Panc1 (cell line): ENCODE results near the gene PHTF2. TPM values are rescaled to one million over a fixed set of nuclear protein-coding genes. Genes with fewer than 3 reads are reported as not detected.

Experiments used
- ATAC-seq: fragments of 200-7000 bp; cut with Tn5 transposase; 2 replicates; pipeline ENCODE4 v1.9.1; 2020; ENCODE audit warnings: mild to moderate bottlenecking, moderate library complexity
- BruUV-seq: library from RNA; stranded (reverse); fragments of 400-500 nt; replicated peaks from 2 replicates; lab custom pipeline; 2021; lab: Mats Ljungman, UMichigan
- CTCF ChIA-PET: fragments of 300-600 bp; sonication (Branson Sonifier 250); formaldehyde crosslinking; loops from one replicate; lab custom pipeline; 2022; ENCODE audit warnings: antibody characterized with exemption; lab: Charles Lee
- POLR2A ChIA-PET: fragments of 300-600 bp; sonication (Branson Sonifier 250); formaldehyde crosslinking; loops from one replicate; lab custom pipeline; 2022; ENCODE audit warnings: antibody characterized with exemption; lab: Charles Lee
- DNase-seq: peaks from one replicate; pipeline ENCODE4 v3.0.0-alpha.2; 2010; ENCODE audit warnings: low read depth, low spot score
- H3K27ac ChIP-seq: 2 replicates; pipeline ENCODE4 v1.5.1; 2011; ENCODE audit warnings: mild to moderate bottlenecking, low read length, inconsistent platforms
- H3K27me3 ChIP-seq: fragments of 200-500 bp; sonication (Bioruptor generic); 2 replicates; pipeline ENCODE4 v1.6.0; 2014; ENCODE audit warnings: low read length, inconsistent platforms; ENCODE audit not compliant: control insufficient read depth, insufficient read depth
- H3K36me3 ChIP-seq: fragments of 200-500 bp; sonication (Bioruptor generic); 2 replicates; pipeline ENCODE4 v1.5.1; 2014; ENCODE audit warnings: inconsistent platforms, mild to moderate bottlenecking, low read length, moderate library complexity; ENCODE audit not compliant: control insufficient read depth, insufficient read depth
- H3K4me1 ChIP-seq: 2 replicates; pipeline ENCODE4 v1.5.1; 2011; ENCODE audit warnings: inconsistent platforms, mild to moderate bottlenecking, low read length, moderate library complexity; ENCODE audit not compliant: control insufficient read depth, insufficient read depth
- H3K4me3 ChIP-seq, 2 experiments: 2 replicates each; pipeline ENCODE4 v1.5.1; 2011 to 2012; ENCODE audit warnings: low read depth in 2 of 2, low read length in 2 of 2, mild to moderate bottlenecking in 2 of 2, inconsistent platforms in 1 of 2, moderate library complexity in 1 of 2
- H3K9me3 ChIP-seq: fragments of 200-500 bp; sonication (Bioruptor generic); 2 replicates; pipeline ENCODE4 v1.5.1; 2014; ENCODE audit warnings: low read depth, mild to moderate bottlenecking, inconsistent platforms, low read length, moderate library complexity; ENCODE audit not compliant: control insufficient read depth, insufficient read depth
- POLR2AphosphoS5 ChIP-seq: IDR thresholded peaks from 2 replicates; pipeline ENCODE4 v1.6.1; 2012; ENCODE audit warnings: mild to moderate bottlenecking, low read depth, low read length, moderate library complexity
- SIN3A ChIP-seq: IDR thresholded peaks from 2 replicates; pipeline ENCODE4 v1.6.1; 2012; ENCODE audit warnings: low read depth, mild to moderate bottlenecking, low read length, moderate library complexity, borderline replicate concordance; ENCODE audit not compliant: insufficient read depth
- TCF7L2 ChIP-seq: IDR thresholded peaks from 2 replicates; pipeline ENCODE4 v1.6.1; 2011; ENCODE audit warnings: mild to moderate bottlenecking, low read depth, low read length, inconsistent platforms
- in situ Hi-C: cut with HindIII; loops from 2 replicates; pipeline ENCODE4 v1.10.0; 2016; ENCODE audit warnings: low sequenced_read_pairs, low pct_unique_long_range_greater_than_20kb
- intact Hi-C: fragments of 100-400 bp; cut with micrococcal nuclease; formaldehyde crosslinking; loops from one replicate; pipeline ENCODE4 v1.10.0; 2022; ENCODE audit not compliant: unreplicated experiment
- total RNA-seq: library from RNA; stranded (reverse); gene quantifications from one replicate; pipeline ENCODE4 v1.2.1, GENCODE V29; 2021; ENCODE audit not compliant: unreplicated experiment
- TF ChIP-seq, protein P1 (sequence below), 2 experiments: IDR thresholded peaks; 2 replicates each; pipeline ENCODE4 v1.6.1; 2011 to 2012; ENCODE audit warnings: low read depth in 2 of 2, control low read depth in 1 of 2, low read length in 1 of 2, mild to moderate bottlenecking in 1 of 2, moderate library complexity in 1 of 2; ENCODE audit not compliant: insufficient read depth in 1 of 2
- TF ChIP-seq, protein P2 (sequence below): fragments of 450-650 bp; IDR thresholded peaks from 2 replicates; pipeline ENCODE4 v1.5.1; 2017; ENCODE audit warnings: mild to moderate bottlenecking

Gene PHTF2
- total RNA-seq, 1 experiment from 2014 or later = 61.5 TPM

DNA sequence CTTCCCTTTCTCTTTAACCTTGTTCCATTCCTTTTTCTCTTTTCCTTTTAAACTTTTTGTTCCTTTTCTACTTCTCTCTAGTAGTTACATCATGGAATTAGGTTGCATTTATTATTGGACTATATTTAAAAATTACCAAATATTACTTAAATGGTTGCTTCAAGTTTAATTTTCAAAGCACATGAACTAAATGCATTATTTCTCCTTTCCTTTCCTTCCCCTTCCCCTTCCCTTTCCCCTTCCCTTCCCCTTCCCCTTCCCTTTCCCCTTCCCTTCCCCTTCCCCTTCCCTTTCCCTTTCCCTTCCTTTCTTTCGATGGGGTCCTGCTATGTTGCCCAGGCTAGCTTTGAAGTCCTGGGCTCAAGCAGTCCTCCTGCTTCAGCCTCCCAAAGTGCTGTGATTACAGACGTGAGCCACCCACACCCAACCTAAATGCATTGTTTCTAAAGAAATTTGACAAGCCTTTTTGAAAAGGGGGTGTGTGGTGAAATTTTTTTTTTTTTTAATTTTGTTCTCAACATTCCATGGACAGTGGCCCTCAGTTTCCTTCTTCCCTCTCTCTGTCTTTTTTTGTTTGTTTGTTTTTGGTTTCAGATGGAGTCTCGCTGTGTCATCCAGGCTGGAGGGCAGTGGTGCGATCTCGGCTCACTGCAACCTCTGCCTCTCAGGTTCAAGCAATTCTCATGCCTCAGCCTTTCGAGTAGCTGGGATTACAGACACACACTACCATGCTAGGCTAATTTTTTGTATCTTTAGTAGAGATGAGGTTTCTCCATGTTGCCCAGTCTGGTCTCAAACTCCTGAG is 31.6 kb upstream of the PHTF2 start:
- ChIA-PET POLR2A (no interaction called here), CTCF (interaction anchor here (0.6 kb wide), 1 partner anchor 383 kb away, joined by 5 read pairs; no protein-coding TSS in a partner anchor)
- Histone ChIP-seq H3K36me3 (no peaks in the 10 kb centered on the region; the same call in 1 of the 2 replicates), H3K4me3 (no peak overlapping the region), H3K9me3 (no peaks in the 10 kb centered on the region), H3K4me1 (no peaks in the 10 kb centered on the region), H3K27ac (no peak overlapping the region), H3K27me3 (no peaks in the 10 kb centered on the region)
- BruUV-seq = no TSS peak
- TF ChIP-seq POLR2AphosphoS5 (no peak), SIN3A (no peak), TCF7L2 (no peak)
- TF ChIP-seq, protein P1, sequence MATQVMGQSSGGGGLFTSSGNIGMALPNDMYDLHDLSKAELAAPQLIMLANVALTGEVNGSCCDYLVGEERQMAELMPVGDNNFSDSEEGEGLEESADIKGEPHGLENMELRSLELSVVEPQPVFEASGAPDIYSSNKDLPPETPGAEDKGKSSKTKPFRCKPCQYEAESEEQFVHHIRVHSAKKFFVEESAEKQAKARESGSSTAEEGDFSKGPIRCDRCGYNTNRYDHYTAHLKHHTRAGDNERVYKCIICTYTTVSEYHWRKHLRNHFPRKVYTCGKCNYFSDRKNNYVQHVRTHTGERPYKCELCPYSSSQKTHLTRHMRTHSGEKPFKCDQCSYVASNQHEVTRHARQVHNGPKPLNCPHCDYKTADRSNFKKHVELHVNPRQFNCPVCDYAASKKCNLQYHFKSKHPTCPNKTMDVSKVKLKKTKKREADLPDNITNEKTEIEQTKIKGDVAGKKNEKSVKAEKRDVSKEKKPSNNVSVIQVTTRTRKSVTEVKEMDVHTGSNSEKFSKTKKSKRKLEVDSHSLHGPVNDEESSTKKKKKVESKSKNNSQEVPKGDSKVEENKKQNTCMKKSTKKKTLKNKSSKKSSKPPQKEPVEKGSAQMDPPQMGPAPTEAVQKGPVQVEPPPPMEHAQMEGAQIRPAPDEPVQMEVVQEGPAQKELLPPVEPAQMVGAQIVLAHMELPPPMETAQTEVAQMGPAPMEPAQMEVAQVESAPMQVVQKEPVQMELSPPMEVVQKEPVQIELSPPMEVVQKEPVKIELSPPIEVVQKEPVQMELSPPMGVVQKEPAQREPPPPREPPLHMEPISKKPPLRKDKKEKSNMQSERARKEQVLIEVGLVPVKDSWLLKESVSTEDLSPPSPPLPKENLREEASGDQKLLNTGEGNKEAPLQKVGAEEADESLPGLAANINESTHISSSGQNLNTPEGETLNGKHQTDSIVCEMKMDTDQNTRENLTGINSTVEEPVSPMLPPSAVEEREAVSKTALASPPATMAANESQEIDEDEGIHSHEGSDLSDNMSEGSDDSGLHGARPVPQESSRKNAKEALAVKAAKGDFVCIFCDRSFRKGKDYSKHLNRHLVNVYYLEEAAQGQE (IDR thresholded peaks at IDR 0.05; ENCODE audit: insufficient read depth in 1 of 2, low read depth in 2 of 2, low read length in 1 of 2) = no peak
- TF ChIP-seq, protein P2, sequence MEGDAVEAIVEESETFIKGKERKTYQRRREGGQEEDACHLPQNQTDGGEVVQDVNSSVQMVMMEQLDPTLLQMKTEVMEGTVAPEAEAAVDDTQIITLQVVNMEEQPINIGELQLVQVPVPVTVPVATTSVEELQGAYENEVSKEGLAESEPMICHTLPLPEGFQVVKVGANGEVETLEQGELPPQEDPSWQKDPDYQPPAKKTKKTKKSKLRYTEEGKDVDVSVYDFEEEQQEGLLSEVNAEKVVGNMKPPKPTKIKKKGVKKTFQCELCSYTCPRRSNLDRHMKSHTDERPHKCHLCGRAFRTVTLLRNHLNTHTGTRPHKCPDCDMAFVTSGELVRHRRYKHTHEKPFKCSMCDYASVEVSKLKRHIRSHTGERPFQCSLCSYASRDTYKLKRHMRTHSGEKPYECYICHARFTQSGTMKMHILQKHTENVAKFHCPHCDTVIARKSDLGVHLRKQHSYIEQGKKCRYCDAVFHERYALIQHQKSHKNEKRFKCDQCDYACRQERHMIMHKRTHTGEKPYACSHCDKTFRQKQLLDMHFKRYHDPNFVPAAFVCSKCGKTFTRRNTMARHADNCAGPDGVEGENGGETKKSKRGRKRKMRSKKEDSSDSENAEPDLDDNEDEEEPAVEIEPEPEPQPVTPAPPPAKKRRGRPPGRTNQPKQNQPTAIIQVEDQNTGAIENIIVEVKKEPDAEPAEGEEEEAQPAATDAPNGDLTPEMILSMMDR = no peak
- no peak for DNase-seq
- no peak for ATAC-seq
- intact Hi-C loops (no loop called here), in situ Hi-C loops (no loop called here)

DNA sequence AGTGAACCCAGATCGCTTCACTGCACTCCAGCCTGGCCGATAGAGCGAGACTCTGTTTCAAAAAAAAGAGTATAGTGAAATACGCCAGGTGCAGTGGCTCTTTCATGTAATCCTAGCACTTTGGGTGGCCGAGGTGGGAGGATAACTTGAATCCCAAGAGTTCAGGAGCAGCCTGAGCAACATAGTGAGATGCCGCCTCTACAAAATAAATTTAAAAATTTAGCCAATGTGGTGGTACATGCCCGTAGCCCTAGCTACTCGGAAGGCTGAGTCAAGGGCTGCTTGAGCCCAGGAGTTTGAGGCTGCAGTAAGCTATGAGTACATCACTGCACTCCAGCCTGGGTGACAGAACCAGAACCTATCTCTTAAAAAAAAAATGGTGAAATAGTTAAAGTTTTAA is 28.3 kb upstream of the PHTF2 start:
- no peak for TF ChIP-seq TCF7L2
- no peak for TF ChIP-seq SIN3A
- no peak for TF ChIP-seq POLR2AphosphoS5
- TF ChIP-seq, protein P1 (IDR thresholded peaks at IDR 0.05; ENCODE audit: insufficient read depth in 1 of 2, low read depth in 2 of 2, low read length in 1 of 2) = no peak
- TF ChIP-seq, protein P2 = no peak
- no TSS peak for BruUV-seq
- no peaks in the 10 kb centered on the region; the same call in 1 of the 2 replicates for H3K36me3 ChIP-seq
- in situ Hi-C loops (no loop called here), intact Hi-C loops (no loop called here)
- ChIA-PET POLR2A (no interaction called here), CTCF (interaction anchor here (0.7 kb wide), 1 partner anchor 50 kb away, joined by 3 read pairs; no protein-coding TSS in a partner anchor)
- H3K9me3 ChIP-seq = no peaks in the 10 kb centered on the region
- no peaks in the 10 kb centered on the region for H3K4me1 ChIP-seq
- no peaks in the 10 kb centered on the region for H3K27me3 ChIP-seq
- no peak overlapping the region for H3K27ac ChIP-seq
- DNase-seq = no peak
- ATAC-seq = no peak
- H3K4me3 ChIP-seq = no peak overlapping the region
